SW 1271 (cell line): ENCODE data around the gene APOL1.
"Not testable (repeated sequence)": the region's sequence is repeated elsewhere in the genome, so short reads cannot be mapped to it uniquely, and the experiment has no call there.

Experiments used
- DNase-seq, 2 experiments: peaks; one replicate each; lab custom pipeline; 2025; lab: John Stamatoyannopoulos, UW

The APOL1 gene

GRCh38 chr22:36244522-36245391 lies 8.2 kb upstream of the APOL1 start:
- no peak for DNase-seq

GRCh38 chr22:36245805-36246356 lies 7.1 kb upstream of the APOL1 start:
- no peak for DNase-seq

- DNase-seq, result no peak
Measured at GRCh38 chr22:36246718-36247117, 6.2 kb upstream of the APOL1 start.

- DNase-seq, result no peak
Measured at GRCh38 chr22:36247955-36248354, 5.0 kb upstream of the APOL1 start.

- DNase-seq, result no peak
Measured at GRCh38 chr22:36249160-36249559, 3.8 kb upstream of the APOL1 start.

- DNase-seq, result not testable (repeated sequence)
Measured at GRCh38 chr22:36250292-36250960, 2.5 kb upstream of the APOL1 start.

- DNase-seq, result not testable (repeated sequence)
Measured at GRCh38 chr22:36251979-36252608, 839 bp upstream of the APOL1 start.

GRCh38 chr22:36253523-36254490 lies 874 bp downstream of the APOL1 start:
- DNase-seq, result no peak

GRCh38 chr22:36255572-36255971 lies 2.6 kb downstream of the APOL1 start:
- DNase-seq, result not testable (repeated sequence)

- no peak for DNase-seq
Measured at GRCh38 chr22:36256478-36256877, 3.5 kb downstream of the APOL1 start.

- DNase-seq, result no peak
Measured at GRCh38 chr22:36257308-36257707, 4.4 kb downstream of the APOL1 start.

- DNase-seq, result no peak
Measured at GRCh38 chr22:36257948-36258670, 5.2 kb downstream of the APOL1 start.

- no peak for DNase-seq
Measured at GRCh38 chr22:36258701-36259614, 6.0 kb downstream of the APOL1 start.

- DNase-seq, result no peak
Measured at GRCh38 chr22:36259615-36260300, 6.8 kb downstream of the APOL1 start.

GRCh38 chr22:36261675-36262074 lies 8.7 kb downstream of the APOL1 start:
- not testable (repeated sequence) for DNase-seq

- not testable (repeated sequence) for DNase-seq
Measured at GRCh38 chr22:36262307-36262706, 9.4 kb downstream of the APOL1 start.

GRCh38 chr22:36263216-36263673 lies 10.3 kb downstream of the APOL1 start:
- not testable (repeated sequence) for DNase-seq

- not testable (repeated sequence) for DNase-seq
Measured at GRCh38 chr22:36263886-36264664, 11.1 kb downstream of the APOL1 start.
